Measurements from ENCODE around the gene PLEKHG4B. TPM values are rescaled to one million over a fixed set of nuclear protein-coding genes. Genes with fewer than 3 reads are reported as not detected.

The PLEKHG4B gene
- polyA plus RNA-seq, 1 of the 3 experiments (the other 2 are of a cell fraction) = 0.18 TPM

DNA sequence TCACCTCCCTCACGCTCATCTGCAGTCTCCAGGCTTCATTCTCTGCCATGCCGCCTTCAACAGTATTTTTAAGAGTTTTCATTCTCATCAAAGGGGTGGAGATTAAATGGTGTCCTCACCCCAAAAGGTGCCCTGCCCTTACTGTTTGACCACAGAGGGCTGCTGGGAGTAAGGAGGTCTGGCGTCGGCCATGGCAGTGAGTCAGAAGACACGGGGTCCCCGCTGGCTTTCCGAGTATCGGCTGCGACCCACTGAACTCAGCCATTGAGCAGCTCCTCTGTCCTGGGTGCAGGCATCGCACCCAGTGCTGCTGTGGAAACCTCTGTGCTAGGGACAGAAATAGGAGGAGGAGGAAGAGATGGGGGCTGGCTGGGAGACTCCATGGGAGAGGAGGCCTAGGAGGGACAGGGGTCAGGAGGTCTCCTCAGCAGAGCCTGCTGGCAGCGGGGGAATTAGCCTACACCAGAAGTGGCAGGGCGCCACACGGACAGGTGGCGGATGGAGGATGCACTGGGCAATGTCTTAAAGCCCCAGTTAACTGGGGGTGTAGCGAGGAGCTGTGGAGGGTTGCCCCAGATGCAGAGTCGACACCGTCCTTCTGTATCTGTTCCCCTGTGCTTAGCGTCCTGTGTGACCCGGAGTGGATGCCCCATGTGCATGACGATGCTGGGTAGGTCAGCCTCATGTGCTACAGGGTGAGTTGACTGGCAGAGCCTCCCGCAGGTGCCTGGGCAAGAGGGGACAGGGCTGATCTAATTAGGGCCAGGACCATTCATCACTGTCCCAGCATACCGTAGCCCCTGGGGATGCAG, 15.4 kb upstream of the PLEKHG4B start (continued):
- TF ChIP-seq, protein P1, sequence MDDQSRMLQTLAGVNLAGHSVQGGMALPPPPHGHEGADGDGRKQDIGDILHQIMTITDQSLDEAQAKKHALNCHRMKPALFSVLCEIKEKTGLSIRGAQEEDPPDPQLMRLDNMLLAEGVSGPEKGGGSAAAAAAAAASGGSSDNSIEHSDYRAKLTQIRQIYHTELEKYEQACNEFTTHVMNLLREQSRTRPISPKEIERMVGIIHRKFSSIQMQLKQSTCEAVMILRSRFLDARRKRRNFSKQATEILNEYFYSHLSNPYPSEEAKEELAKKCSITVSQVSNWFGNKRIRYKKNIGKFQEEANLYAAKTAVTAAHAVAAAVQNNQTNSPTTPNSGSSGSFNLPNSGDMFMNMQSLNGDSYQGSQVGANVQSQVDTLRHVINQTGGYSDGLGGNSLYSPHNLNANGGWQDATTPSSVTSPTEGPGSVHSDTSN (IDR thresholded peaks at IDR 0.05) = no peak
- TF ChIP-seq TEAD4 (IDR thresholded peaks at IDR 0.05; ENCODE audit: borderline replicate concordance, insufficient read depth) = no peak
- TF ChIP-seq, protein P2, sequence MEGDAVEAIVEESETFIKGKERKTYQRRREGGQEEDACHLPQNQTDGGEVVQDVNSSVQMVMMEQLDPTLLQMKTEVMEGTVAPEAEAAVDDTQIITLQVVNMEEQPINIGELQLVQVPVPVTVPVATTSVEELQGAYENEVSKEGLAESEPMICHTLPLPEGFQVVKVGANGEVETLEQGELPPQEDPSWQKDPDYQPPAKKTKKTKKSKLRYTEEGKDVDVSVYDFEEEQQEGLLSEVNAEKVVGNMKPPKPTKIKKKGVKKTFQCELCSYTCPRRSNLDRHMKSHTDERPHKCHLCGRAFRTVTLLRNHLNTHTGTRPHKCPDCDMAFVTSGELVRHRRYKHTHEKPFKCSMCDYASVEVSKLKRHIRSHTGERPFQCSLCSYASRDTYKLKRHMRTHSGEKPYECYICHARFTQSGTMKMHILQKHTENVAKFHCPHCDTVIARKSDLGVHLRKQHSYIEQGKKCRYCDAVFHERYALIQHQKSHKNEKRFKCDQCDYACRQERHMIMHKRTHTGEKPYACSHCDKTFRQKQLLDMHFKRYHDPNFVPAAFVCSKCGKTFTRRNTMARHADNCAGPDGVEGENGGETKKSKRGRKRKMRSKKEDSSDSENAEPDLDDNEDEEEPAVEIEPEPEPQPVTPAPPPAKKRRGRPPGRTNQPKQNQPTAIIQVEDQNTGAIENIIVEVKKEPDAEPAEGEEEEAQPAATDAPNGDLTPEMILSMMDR (IDR thresholded peaks at IDR 0.05) = no peak
- TF ChIP-seq NRF1 (IDR thresholded peaks at IDR 0.05; ENCODE audit: low read depth, low read length) = no peak
- TF ChIP-seq RFX5 (IDR thresholded peaks at IDR 0.05; ENCODE audit: low read length) = no peak
- no peak for TF ChIP-seq GATA2 (CRISPR knock-in tag; IDR thresholded peaks at IDR 0.05)

DNA sequence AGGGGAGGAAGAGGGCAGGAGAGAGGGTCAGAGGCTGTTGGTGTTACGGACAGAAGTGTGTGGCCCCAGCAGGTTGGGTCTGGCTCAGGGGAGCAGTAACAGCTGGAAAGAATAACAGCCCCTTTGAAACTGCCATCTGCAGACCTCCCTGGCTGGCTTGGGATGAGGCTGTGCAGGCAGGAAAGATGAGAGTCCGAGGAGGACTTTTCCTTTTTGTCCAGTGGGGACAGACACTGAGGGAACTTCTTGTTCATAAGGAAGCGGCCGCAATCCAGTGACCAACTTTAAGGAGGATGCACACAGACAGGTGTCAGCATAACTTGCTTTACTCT, 14.8 kb upstream of the PLEKHG4B start:
- Histone ChIP-seq H3K9me2 (no peaks in the 10 kb centered on the region), H3K79me2 (ENCODE audit: insufficient read depth) (no peaks in the 10 kb centered on the region), H3K27me3 (ENCODE audit: insufficient read depth) (peaks cover 20% of the 10 kb centered on the region; the same call in 1 of the 2 replicates), H4K20me1 (ENCODE audit: insufficient read depth) (no peaks in the 10 kb centered on the region), H3F3A (replicated peaks; ENCODE audit: insufficient read depth) (no peaks in the 10 kb centered on the region), H3K4me1 (ENCODE audit: control insufficient read depth in 1 of 2, insufficient read depth in 2 of 2, low read depth in 1 of 2, low read length in 1 of 2) (no peaks in the 10 kb centered on the region; a peak in 1 of 4 replicates), H3K9ac (no peak overlapping the region), H2AFZ (ENCODE audit: low read depth) (no peak overlapping the region), H3K4me2 (no peak overlapping the region), H3K9me3 (no peaks in the 10 kb centered on the region), H3K4me3 (ENCODE audit: low read depth in 2 of 2, low read length in 1 of 2) (no peak overlapping the region), H3K36me3 (replicated peaks in 1 of 2; ENCODE audit: control insufficient read depth in 1 of 2, insufficient read depth in 2 of 2, low read length in 1 of 2) (no peaks in the 10 kb centered on the region), H3K27ac (ENCODE audit: low read depth in 2 of 2, low read length in 1 of 2) (no peak overlapping the region)
- ChIA-PET CTCF (no interaction called here), POLR2A (no interaction called here)
- no peak for DNase-seq
- 56% methylated on average over 4 of the region's 4 CpGs for WGBS (ENCODE audit: low lambda C conversion rate)
- TF ChIP-seq SIN3A (IDR thresholded peaks at IDR 0.05; ENCODE audit: borderline replicate concordance, low read depth, low read length) = no peak
- no peak for TF ChIP-seq YY1 (IDR thresholded peaks at IDR 0.05; ENCODE audit: low read depth)
- TF ChIP-seq FOXM1 (IDR thresholded peaks at IDR 0.05; ENCODE audit: low read depth) = no peak
- TF ChIP-seq, protein P3, sequence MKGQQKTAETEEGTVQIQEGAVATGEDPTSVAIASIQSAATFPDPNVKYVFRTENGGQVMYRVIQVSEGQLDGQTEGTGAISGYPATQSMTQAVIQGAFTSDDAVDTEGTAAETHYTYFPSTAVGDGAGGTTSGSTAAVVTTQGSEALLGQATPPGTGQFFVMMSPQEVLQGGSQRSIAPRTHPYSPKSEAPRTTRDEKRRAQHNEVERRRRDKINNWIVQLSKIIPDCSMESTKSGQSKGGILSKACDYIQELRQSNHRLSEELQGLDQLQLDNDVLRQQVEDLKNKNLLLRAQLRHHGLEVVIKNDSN (IDR thresholded peaks at IDR 0.05; ENCODE audit: borderline replicate concordance, low read depth) = no peak
- no peak for TF ChIP-seq MXI1 (IDR thresholded peaks at IDR 0.05; ENCODE audit: low read depth, low read length)
- TF ChIP-seq SMC3 (IDR thresholded peaks at IDR 0.05; ENCODE audit: low read depth, low read length) = no peak
- TF ChIP-seq RXRA (IDR thresholded peaks at IDR 0.05; ENCODE audit: borderline replicate concordance, low read depth) = no peak
- TF ChIP-seq NRF1 (IDR thresholded peaks at IDR 0.05; ENCODE audit: low read depth, low read length) = no peak
- no peak for TF ChIP-seq EZH2phosphoT487 (IDR thresholded peaks at IDR 0.05; ENCODE audit: borderline replicate concordance, low read depth)
- TF ChIP-seq, protein P4, sequence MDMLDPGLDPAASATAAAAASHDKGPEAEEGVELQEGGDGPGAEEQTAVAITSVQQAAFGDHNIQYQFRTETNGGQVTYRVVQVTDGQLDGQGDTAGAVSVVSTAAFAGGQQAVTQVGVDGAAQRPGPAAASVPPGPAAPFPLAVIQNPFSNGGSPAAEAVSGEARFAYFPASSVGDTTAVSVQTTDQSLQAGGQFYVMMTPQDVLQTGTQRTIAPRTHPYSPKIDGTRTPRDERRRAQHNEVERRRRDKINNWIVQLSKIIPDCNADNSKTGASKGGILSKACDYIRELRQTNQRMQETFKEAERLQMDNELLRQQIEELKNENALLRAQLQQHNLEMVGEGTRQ (IDR thresholded peaks at IDR 0.05; ENCODE audit: borderline replicate concordance, low read depth, low read length) = no peak
- TF ChIP-seq, protein P5, sequence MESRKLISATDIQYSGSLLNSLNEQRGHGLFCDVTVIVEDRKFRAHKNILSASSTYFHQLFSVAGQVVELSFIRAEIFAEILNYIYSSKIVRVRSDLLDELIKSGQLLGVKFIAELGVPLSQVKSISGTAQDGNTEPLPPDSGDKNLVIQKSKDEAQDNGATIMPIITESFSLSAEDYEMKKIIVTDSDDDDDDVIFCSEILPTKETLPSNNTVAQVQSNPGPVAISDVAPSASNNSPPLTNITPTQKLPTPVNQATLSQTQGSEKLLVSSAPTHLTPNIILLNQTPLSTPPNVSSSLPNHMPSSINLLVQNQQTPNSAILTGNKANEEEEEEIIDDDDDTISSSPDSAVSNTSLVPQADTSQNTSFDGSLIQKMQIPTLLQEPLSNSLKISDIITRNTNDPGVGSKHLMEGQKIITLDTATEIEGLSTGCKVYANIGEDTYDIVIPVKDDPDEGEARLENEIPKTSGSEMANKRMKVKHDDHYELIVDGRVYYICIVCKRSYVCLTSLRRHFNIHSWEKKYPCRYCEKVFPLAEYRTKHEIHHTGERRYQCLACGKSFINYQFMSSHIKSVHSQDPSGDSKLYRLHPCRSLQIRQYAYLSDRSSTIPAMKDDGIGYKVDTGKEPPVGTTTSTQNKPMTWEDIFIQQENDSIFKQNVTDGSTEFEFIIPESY (IDR thresholded peaks at IDR 0.05; ENCODE audit: borderline replicate concordance, low read depth) = no peak
- TF ChIP-seq, protein P6, sequence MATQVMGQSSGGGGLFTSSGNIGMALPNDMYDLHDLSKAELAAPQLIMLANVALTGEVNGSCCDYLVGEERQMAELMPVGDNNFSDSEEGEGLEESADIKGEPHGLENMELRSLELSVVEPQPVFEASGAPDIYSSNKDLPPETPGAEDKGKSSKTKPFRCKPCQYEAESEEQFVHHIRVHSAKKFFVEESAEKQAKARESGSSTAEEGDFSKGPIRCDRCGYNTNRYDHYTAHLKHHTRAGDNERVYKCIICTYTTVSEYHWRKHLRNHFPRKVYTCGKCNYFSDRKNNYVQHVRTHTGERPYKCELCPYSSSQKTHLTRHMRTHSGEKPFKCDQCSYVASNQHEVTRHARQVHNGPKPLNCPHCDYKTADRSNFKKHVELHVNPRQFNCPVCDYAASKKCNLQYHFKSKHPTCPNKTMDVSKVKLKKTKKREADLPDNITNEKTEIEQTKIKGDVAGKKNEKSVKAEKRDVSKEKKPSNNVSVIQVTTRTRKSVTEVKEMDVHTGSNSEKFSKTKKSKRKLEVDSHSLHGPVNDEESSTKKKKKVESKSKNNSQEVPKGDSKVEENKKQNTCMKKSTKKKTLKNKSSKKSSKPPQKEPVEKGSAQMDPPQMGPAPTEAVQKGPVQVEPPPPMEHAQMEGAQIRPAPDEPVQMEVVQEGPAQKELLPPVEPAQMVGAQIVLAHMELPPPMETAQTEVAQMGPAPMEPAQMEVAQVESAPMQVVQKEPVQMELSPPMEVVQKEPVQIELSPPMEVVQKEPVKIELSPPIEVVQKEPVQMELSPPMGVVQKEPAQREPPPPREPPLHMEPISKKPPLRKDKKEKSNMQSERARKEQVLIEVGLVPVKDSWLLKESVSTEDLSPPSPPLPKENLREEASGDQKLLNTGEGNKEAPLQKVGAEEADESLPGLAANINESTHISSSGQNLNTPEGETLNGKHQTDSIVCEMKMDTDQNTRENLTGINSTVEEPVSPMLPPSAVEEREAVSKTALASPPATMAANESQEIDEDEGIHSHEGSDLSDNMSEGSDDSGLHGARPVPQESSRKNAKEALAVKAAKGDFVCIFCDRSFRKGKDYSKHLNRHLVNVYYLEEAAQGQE (IDR thresholded peaks at IDR 0.05; ENCODE audit: low read depth, low read length) = no peak
- TF ChIP-seq POLR2AphosphoS5 (IDR thresholded peaks at IDR 0.05; ENCODE audit: low read depth, low read length) = no peak
- no peak for TF ChIP-seq TEAD4 (IDR thresholded peaks at IDR 0.05; ENCODE audit: borderline replicate concordance, insufficient read depth)

Measured in SK-N-SH (cell line).